Bronchial smooth muscle cell (primary cell): ENCODE data around the gene CHST3. TPM values are rescaled to one million over a fixed set of nuclear protein-coding genes. Genes with fewer than 3 reads are reported as not detected.

Source experiments
- total RNA-seq: library from RNA; depleted of rRNA; stranded (reverse); fragments of >200 nt; gene quantifications from 2 replicates; pipeline ENCODE4 v1.2.1, GENCODE V29; 2014

CHST3 gene
- total RNA-seq, result 13.4 and 16.9 TPM in 2 replicates

GRCh38 chr10:71964098-71964742 lies at the start of gene CHST3:
TSS of gene CHST3 (plus strand) at chr10:71964395. CDS start at chr10:72005843, 41,448 bp downstream.

Other genes with a start within 250 kb of the CHST3 start
- under 0.01 and 0.09 TPM in 2 replicates for gene C10orf105, start 244.6 kb upstream of the CHST3 start, total RNA-seq
- gene VSIR, start 190.9 kb upstream of the CHST3 start, total RNA-seq, result 19.2 and 61.0 TPM in 2 replicates
- gene PSAP, start 113.1 kb upstream of the CHST3 start, total RNA-seq, result 1,004 and 1,786 TPM in 2 replicates
- gene SPOCK2, start 124.2 kb downstream of the CHST3 start, total RNA-seq, result 0.95 and 2.0 TPM in 2 replicates